HEK293T (cell line): ENCODE data around the gene FOXP2.

Experiments used
- ARNT ChIP-seq: fragments of 450-650 bp; IDR thresholded peaks from 2 replicates; pipeline ENCODE4 v1.6.1; 2017; ENCODE audit warnings: mild to moderate bottlenecking
- BHLHE40 ChIP-seq: fragments of 450-650 bp; IDR thresholded peaks from 2 replicates; pipeline ENCODE4 v1.6.1; 2016; ENCODE audit warnings: mild to moderate bottlenecking, moderate library complexity, borderline replicate concordance
- CTBP1 ChIP-seq: fragments of 450-650 bp; IDR thresholded peaks from 2 replicates; pipeline ENCODE4 v1.6.1; 2016; ENCODE audit warnings: borderline replicate concordance
- ELF4 ChIP-seq: fragments of 450-650 bp; IDR thresholded peaks from 2 replicates; pipeline ENCODE4 v1.6.1; 2017; ENCODE audit warnings: antibody characterized with exemption
- FOXA1 ChIP-seq: fragments of 450-650 bp; IDR thresholded peaks from 2 replicates; pipeline ENCODE4 v1.6.1; 2016; ENCODE audit warnings: mild to moderate bottlenecking
- FOXK2 ChIP-seq: fragments of 450-650 bp; IDR thresholded peaks from 2 replicates; pipeline ENCODE4 v1.6.1; 2016; ENCODE audit warnings: mild to moderate bottlenecking
- FOXM1 ChIP-seq: fragments of 450-650 bp; IDR thresholded peaks from 2 replicates; pipeline ENCODE4 v1.6.1; 2017; ENCODE audit warnings: mild to moderate bottlenecking, borderline replicate concordance
- HDGF ChIP-seq: fragments of 450-650 bp; IDR thresholded peaks from 2 replicates; pipeline ENCODE4 v1.6.1; 2017; ENCODE audit warnings: antibody characterized with exemption, borderline replicate concordance
- L3MBTL2 ChIP-seq: fragments of 450-650 bp; conservative IDR thresholded peaks from 2 replicates; pipeline ENCODE4 v1.6.1; 2016; ENCODE audit warnings: mild to moderate bottlenecking
- NFRKB ChIP-seq: fragments of 450-650 bp; IDR thresholded peaks from 2 replicates; pipeline ENCODE4 v1.6.1; 2016; ENCODE audit warnings: mild to moderate bottlenecking, moderate library complexity
- SP1 ChIP-seq: fragments of 450-650 bp; IDR thresholded peaks from 2 replicates; pipeline ENCODE4 v1.6.1; 2017
- SUZ12 ChIP-seq: fragments of 450-650 bp; IDR thresholded peaks from 2 replicates; pipeline ENCODE4 v1.6.1; 2016; ENCODE audit warnings: mild to moderate bottlenecking
- ZNF384 ChIP-seq: fragments of 450-650 bp; IDR thresholded peaks from 2 replicates; pipeline ENCODE4 v1.6.1; 2016
- TF ChIP-seq, protein P1 (sequence below): fragments of 450-650 bp; IDR thresholded peaks from 2 replicates; pipeline ENCODE4 v1.6.1; 2016

DNA sequence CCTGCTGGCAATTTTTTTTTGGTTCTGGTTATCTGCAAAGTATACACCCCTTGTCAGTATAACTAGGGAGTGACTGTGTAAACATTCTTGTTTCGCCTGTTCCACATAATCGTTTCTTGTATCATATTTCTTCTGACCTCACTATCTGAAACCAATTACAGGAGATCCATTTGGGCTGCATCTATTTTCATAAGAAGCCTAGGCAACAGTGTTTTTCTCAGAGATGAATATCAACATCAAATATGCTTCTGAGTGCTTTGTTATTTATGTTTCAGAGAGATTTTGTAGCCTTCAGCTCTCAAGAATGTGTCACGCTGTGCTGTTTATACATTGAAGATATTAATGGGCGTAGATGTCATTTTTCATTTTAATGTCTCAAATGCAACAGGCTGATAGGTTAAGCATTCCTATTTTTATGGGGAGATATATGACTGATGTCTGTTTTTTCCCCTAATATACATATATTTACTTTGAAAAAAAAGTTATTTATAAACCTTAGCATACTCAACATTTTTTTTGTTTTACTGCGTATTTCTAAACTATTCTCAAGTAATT, 115.5 kb downstream of the FOXP2 start:
- TF ChIP-seq FOXA1 (peak; percentile 55; the same call in 1 of the 2 replicates), CTBP1 (peak; percentile 98), FOXM1 (peak; percentile 6; the same call in 1 of the 2 replicates), ELF4 (no peak), SUZ12 (no peak), BHLHE40 (no peak), ZNF384 (peak; percentile 64), HDGF (no peak), NFRKB (no peak), L3MBTL2 (no peak; the same call in 1 of the 2 replicates), ARNT (peak; percentile 87), FOXK2 (peak; percentile 91), SP1 (no peak)
- TF ChIP-seq, protein P1, sequence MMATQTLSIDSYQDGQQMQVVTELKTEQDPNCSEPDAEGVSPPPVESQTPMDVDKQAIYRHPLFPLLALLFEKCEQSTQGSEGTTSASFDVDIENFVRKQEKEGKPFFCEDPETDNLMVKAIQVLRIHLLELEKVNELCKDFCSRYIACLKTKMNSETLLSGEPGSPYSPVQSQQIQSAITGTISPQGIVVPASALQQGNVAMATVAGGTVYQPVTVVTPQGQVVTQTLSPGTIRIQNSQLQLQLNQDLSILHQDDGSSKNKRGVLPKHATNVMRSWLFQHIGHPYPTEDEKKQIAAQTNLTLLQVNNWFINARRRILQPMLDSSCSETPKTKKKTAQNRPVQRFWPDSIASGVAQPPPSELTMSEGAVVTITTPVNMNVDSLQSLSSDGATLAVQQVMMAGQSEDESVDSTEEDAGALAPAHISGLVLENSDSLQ, result peak; percentile 96
